ENCODE measurements around the gene GLA.
A peak's percentile ranks its signal among the peaks of the same experiment; 100 is the strongest.

Gene GLA

DNA sequence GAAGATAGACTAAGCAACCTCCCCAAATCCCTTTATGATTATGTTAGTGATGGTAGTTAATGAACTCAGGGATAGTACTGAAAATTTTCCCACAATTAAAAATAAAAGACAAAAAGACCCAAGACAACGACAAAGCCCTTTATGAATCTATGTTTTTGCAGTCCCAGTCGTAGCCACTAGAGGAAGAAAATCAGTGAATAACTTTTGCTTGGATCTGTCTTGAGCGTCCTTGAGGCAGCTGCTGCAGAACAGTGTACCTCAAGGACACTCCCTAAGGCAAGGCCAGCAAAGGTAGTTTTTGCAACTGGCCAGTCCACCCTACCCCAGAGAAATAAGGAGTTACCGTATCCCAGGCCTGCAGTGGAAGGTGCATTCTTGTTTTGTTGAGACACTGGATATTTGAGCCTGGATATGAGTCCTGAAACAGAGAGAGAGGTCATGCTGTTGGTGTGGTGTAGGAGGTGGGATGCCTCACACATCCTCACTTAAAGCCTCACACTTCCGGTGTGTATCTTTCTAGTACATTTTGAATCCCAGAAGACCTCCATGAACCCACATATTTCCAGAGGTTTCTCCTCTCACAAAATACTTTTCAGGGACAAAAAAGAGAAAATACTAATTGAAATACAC is 50.4 kb downstream of the GLA start:
- no peak for DNase-seq (ENCODE audit: low read depth)

- no peak for DNase-seq (ENCODE audit: low read depth)
Observed at GRCh38 chrX:101349193-101349562, 58.5 kb downstream of the GLA start.

DNA sequence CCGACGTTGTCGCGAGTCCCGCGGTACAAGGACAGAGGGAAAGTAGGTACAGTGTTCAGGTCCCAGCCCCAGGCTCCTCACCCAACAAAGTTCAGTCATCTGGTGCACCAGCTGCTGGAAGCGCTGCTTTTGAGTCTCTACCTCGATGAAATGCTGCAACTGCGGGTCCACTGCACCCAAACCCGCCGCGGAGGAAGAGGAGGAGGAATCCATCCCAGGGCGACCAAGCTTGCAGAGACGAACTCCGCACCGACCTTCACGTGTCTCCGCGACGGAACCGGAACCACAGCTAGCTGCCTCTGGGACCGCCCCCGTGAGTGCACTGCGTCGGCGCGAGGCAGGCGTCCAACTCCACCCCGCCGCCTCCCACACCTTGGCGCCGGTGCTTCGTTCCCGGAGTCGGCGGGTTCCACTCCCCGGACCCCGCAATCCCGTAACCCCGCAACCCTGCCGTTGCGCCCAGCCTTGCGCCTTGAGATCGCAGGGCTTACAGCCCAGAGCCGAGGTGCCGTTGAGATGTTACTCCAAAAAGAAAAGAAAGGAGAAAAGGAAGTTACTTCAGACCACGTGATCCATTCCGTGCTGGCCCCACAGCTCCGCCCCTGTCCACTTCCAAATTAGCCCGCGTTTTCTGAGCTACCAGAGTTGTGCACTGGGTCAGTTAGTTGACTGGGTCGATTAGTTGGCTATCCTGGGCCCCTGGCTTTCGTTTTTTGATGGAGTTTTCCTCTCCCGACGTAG is 59.1 kb downstream of the GLA start, which contains the start of gene TIMM8A:
TSS of gene TIMM8A (minus strand) at position 291 of the 741 bp plus-strand sequence. CDS start at position 213, 78 bp downstream.
- DNase-seq (ENCODE audit: low read depth), result peak; percentile 53

GRCh38 chrX:101347859-101348451 is 59.8 kb downstream of the GLA start:
- DNase-seq (ENCODE audit: low read depth), result no peak

Measured in stimulated activated CD8-positive, alpha-beta memory T cell treated with anti-CD3 and anti-CD28 coated beads, Interleukin-12 subunit alpha, Interleukin-12 subunit beta, amount 100 ng/mL, for 1 hour (primary cell).